ENCODE results near the gene PHGDH. TPM values are rescaled to one million over a fixed set of nuclear protein-coding genes. Genes with fewer than 3 reads are reported as not detected.

Gene PHGDH
- total RNA-seq, 1 experiment from 2014 or later, result 82.0 TPM

GRCh38 chr1:119752592-119752991, 40.9 kb downstream of the PHGDH start:
- no TSS peak for BruUV-seq (replicated peaks)
- CTCF ChIA-PET, result no interaction called here
- POLR2A ChIA-PET, result no interaction called here
- H3K4me3 ChIP-seq (ENCODE audit: low read depth in 2 of 2, low read length in 2 of 2), result no peak overlapping the region
- DNase-seq (ENCODE audit: low read depth, low spot score), result no peak
- intact Hi-C loops (cut with micrococcal nuclease; ENCODE audit: unreplicated experiment) (no loop called here), in situ Hi-C loops (cut with HindIII; ENCODE audit: low pct_unique_long_range_greater_than_20kb, low sequenced_read_pairs) (no loop called here)
- TF ChIP-seq TCF7L2 (IDR thresholded peaks at IDR 0.05; ENCODE audit: low read depth, low read length) (no peak), SIN3A (IDR thresholded peaks at IDR 0.05; ENCODE audit: borderline replicate concordance, insufficient read depth, low read depth, low read length) (no peak)
- no peaks in the 10 kb centered on the region for H3K9me3 ChIP-seq (ENCODE audit: control insufficient read depth, insufficient read depth, low read depth, low read length)
- no peaks in the 10 kb centered on the region for H3K4me1 ChIP-seq (ENCODE audit: control insufficient read depth, insufficient read depth, low read length)
- no peak for ATAC-seq
- H3K27me3 ChIP-seq (ENCODE audit: control insufficient read depth, insufficient read depth, low read length), result peaks cover 21% of the 10 kb centered on the region
- no peaks in the 10 kb centered on the region for H3K36me3 ChIP-seq (ENCODE audit: control insufficient read depth, insufficient read depth, low read length)
- no peak overlapping the region for H3K27ac ChIP-seq (ENCODE audit: low read length)

GRCh38 chr1:119758584-119758983, 46.9 kb downstream of the PHGDH start:
- POLR2A ChIA-PET, result no interaction called here
- no TSS peak for BruUV-seq (replicated peaks)
- H3K27me3 ChIP-seq (ENCODE audit: control insufficient read depth, insufficient read depth, low read length), result peaks cover 4% of the 10 kb centered on the region; the same call in 1 of the 2 replicates
- TF ChIP-seq REST (IDR thresholded peaks at IDR 0.05; ENCODE audit: insufficient read depth in 1 of 2, low read depth in 2 of 2, low read length in 1 of 2), result no peak
- no peak for TF ChIP-seq CTCF (IDR thresholded peaks at IDR 0.05)
- no peak for TF ChIP-seq POLR2AphosphoS5 (IDR thresholded peaks at IDR 0.05; ENCODE audit: low read depth, low read length)
- TF ChIP-seq SIN3A (IDR thresholded peaks at IDR 0.05; ENCODE audit: borderline replicate concordance, insufficient read depth, low read depth, low read length), result no peak
- no peak for TF ChIP-seq TCF7L2 (IDR thresholded peaks at IDR 0.05; ENCODE audit: low read depth, low read length)
- CTCF ChIA-PET, result no interaction called here
- H3K4me1 ChIP-seq (ENCODE audit: control insufficient read depth, insufficient read depth, low read length), result no peaks in the 10 kb centered on the region
- no peak for DNase-seq (ENCODE audit: low read depth, low spot score)
- H3K36me3 ChIP-seq (ENCODE audit: control insufficient read depth, insufficient read depth, low read length), result no peaks in the 10 kb centered on the region
- in situ Hi-C loops (cut with HindIII; ENCODE audit: low pct_unique_long_range_greater_than_20kb, low sequenced_read_pairs) (no loop called here), intact Hi-C loops (cut with micrococcal nuclease; ENCODE audit: unreplicated experiment) (no loop called here)
- ATAC-seq, result no peak
- H3K9me3 ChIP-seq (ENCODE audit: control insufficient read depth, insufficient read depth, low read depth, low read length), result no peaks in the 10 kb centered on the region
- no peak overlapping the region for H3K4me3 ChIP-seq (ENCODE audit: low read depth in 2 of 2, low read length in 2 of 2)
- H3K27ac ChIP-seq (ENCODE audit: low read length), result no peak overlapping the region

GRCh38 chr1:119762409-119762808, 50.7 kb downstream of the PHGDH start:
- TF ChIP-seq CTCF (IDR thresholded peaks at IDR 0.05) (no peak), REST (IDR thresholded peaks at IDR 0.05; ENCODE audit: insufficient read depth in 1 of 2, low read depth in 2 of 2, low read length in 1 of 2) (no peak), SIN3A (IDR thresholded peaks at IDR 0.05; ENCODE audit: borderline replicate concordance, insufficient read depth, low read depth, low read length) (no peak), POLR2AphosphoS5 (IDR thresholded peaks at IDR 0.05; ENCODE audit: low read depth, low read length) (no peak), TCF7L2 (IDR thresholded peaks at IDR 0.05; ENCODE audit: low read depth, low read length) (no peak)
- H3K36me3 ChIP-seq (ENCODE audit: control insufficient read depth, insufficient read depth, low read length), result no peaks in the 10 kb centered on the region
- H3K4me1 ChIP-seq (ENCODE audit: control insufficient read depth, insufficient read depth, low read length), result no peaks in the 10 kb centered on the region
- no peak for DNase-seq (ENCODE audit: low read depth, low spot score)
- intact Hi-C loops (cut with micrococcal nuclease; ENCODE audit: unreplicated experiment), result no loop called here
- POLR2A ChIA-PET, result no interaction called here
- BruUV-seq (replicated peaks), result no TSS peak
- peaks cover 21% of the 10 kb centered on the region for H3K27me3 ChIP-seq (ENCODE audit: control insufficient read depth, insufficient read depth, low read length)
- H3K4me3 ChIP-seq (ENCODE audit: low read depth in 2 of 2, low read length in 2 of 2), result no peak overlapping the region
- no peaks in the 10 kb centered on the region for H3K9me3 ChIP-seq (ENCODE audit: control insufficient read depth, insufficient read depth, low read depth, low read length)
- no peak overlapping the region for H3K27ac ChIP-seq (ENCODE audit: low read length)
- CTCF ChIA-PET, result no interaction called here
- no peak for ATAC-seq
- in situ Hi-C loops (cut with HindIII; ENCODE audit: low pct_unique_long_range_greater_than_20kb, low sequenced_read_pairs), result no loop called here
